ENCODE measurements around the gene LPAR5.
A peak's percentile ranks its signal among the peaks of the same experiment; 100 is the strongest.

The LPAR5 gene

GRCh38 chr12:6631549-6631961 lies 4.2 kb downstream of the LPAR5 start:
- TF ChIP-seq CTCF (IDR thresholded peaks at IDR 0.05; ENCODE audit: extremely low read depth, insufficient read depth, missing control alignments): no peak
- no peak for DNase-seq (ENCODE audit: low spot score)

GRCh38 chr12:6630736-6631135 lies 5.0 kb downstream of the LPAR5 start:
- in situ Hi-C loops (cut with MboI; ENCODE audit: low pct_unique_long_range_greater_than_20kb, low sequenced_read_pairs, unreplicated experiment): no loop called here
- no peak for TF ChIP-seq CTCF (IDR thresholded peaks at IDR 0.05; ENCODE audit: extremely low read depth, insufficient read depth, missing control alignments)
- no peak for DNase-seq (ENCODE audit: low spot score)

More at GRCh38 chr12:6631549-6631961, 4.2 kb downstream of the LPAR5 start:
- in situ Hi-C loops (cut with MboI; ENCODE audit: low pct_unique_long_range_greater_than_20kb, low sequenced_read_pairs, unreplicated experiment): no loop called here

GRCh38 chr12:6627616-6628015 lies 8.1 kb downstream of the LPAR5 start:
- no peak for TF ChIP-seq CTCF (IDR thresholded peaks at IDR 0.05; ENCODE audit: extremely low read depth, insufficient read depth, missing control alignments)
- in situ Hi-C loops (cut with MboI; ENCODE audit: low pct_unique_long_range_greater_than_20kb, low sequenced_read_pairs, unreplicated experiment): no loop called here
- no peak for DNase-seq (ENCODE audit: low spot score)

GRCh38 chr12:6626654-6627283 lies 9.0 kb downstream of the LPAR5 start:
- DNase-seq (ENCODE audit: low spot score): no peak
- no peak for TF ChIP-seq CTCF (IDR thresholded peaks at IDR 0.05; ENCODE audit: extremely low read depth, insufficient read depth, missing control alignments)
- in situ Hi-C loops (cut with MboI; ENCODE audit: low pct_unique_long_range_greater_than_20kb, low sequenced_read_pairs, unreplicated experiment): no loop called here

- in situ Hi-C loops (cut with MboI; ENCODE audit: low pct_unique_long_range_greater_than_20kb, low sequenced_read_pairs, unreplicated experiment): no loop called here
Measured at GRCh38 chr12:6620885-6621274, 14.9 kb downstream of the LPAR5 start.

GRCh38 chr12:6620137-6620884 lies 15.4 kb downstream of the LPAR5 start:
- in situ Hi-C loops (cut with MboI; ENCODE audit: low pct_unique_long_range_greater_than_20kb, low sequenced_read_pairs, unreplicated experiment): no loop called here
- DNase-seq (ENCODE audit: low spot score): peak; percentile 76
- peak; percentile 51 for TF ChIP-seq CTCF (IDR thresholded peaks at IDR 0.05; ENCODE audit: extremely low read depth, insufficient read depth, missing control alignments)

More at GRCh38 chr12:6620885-6621274, 14.9 kb downstream of the LPAR5 start:
- no peak for TF ChIP-seq CTCF (IDR thresholded peaks at IDR 0.05; ENCODE audit: extremely low read depth, insufficient read depth, missing control alignments)
- peak; percentile 40 for DNase-seq (ENCODE audit: low spot score)
